ENCODE results near the gene PHLPP1.

DNA sequence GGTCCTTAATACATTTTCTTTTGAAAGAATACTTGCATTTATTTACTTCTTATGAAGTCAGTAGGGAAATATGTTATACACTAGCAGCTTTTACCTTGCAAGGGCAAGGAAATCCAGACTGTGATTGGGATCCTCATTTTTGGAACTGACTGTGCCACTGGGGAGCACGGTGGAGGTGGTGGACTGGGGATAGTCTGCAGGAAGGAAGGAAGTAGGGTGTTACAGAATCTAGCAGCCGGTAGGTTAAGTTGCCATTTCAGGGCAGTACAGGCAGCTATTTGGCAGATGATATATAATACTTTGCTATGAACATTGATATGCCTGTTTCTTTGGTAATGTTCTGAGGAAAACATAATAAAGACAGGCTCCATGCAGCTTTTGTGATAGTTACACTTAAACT lies 238.3 kb downstream of the PHLPP1 start:
- TF ChIP-seq, protein P1, sequence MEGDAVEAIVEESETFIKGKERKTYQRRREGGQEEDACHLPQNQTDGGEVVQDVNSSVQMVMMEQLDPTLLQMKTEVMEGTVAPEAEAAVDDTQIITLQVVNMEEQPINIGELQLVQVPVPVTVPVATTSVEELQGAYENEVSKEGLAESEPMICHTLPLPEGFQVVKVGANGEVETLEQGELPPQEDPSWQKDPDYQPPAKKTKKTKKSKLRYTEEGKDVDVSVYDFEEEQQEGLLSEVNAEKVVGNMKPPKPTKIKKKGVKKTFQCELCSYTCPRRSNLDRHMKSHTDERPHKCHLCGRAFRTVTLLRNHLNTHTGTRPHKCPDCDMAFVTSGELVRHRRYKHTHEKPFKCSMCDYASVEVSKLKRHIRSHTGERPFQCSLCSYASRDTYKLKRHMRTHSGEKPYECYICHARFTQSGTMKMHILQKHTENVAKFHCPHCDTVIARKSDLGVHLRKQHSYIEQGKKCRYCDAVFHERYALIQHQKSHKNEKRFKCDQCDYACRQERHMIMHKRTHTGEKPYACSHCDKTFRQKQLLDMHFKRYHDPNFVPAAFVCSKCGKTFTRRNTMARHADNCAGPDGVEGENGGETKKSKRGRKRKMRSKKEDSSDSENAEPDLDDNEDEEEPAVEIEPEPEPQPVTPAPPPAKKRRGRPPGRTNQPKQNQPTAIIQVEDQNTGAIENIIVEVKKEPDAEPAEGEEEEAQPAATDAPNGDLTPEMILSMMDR (IDR thresholded peaks at IDR 0.05): no peak
- TF ChIP-seq POLR2A (IDR thresholded peaks at IDR 0.05): no peak

Measured in stomach (tissue), 4 donors.